SHP77 treated with DMSO at 0.1 percent for 48 hours (cell line): ENCODE results near the gene TNPO3.

Source experiments
- DNase-seq: peaks from one replicate; lab custom pipeline; 2025; lab: John Stamatoyannopoulos, UW

TNPO3 gene

GRCh38 chr7:128939075-128939860 lies 115.6 kb downstream of the TNPO3 start:
- no peak for DNase-seq

GRCh38 chr7:128938544-128939074 lies 116.3 kb downstream of the TNPO3 start:
- DNase-seq, result no peak

GRCh38 chr7:128937647-128938543 lies 117.0 kb downstream of the TNPO3 start, which contains the start of gene IRF5:
Gene IRF5 (plus strand): TSS chr7:128937927. CDS start chr7:128942082, 4,155 bp downstream.
- DNase-seq, result no peak

- no peak for DNase-seq
Measured at GRCh38 chr7:128937271-128937646, 117.7 kb downstream of the TNPO3 start.

- no peak for DNase-seq
Measured at GRCh38 chr7:128936798-128937197, 118.1 kb downstream of the TNPO3 start.

GRCh38 chr7:128935342-128935730 lies 119.6 kb downstream of the TNPO3 start:
- no peak for DNase-seq

- no peak for DNase-seq
Measured at GRCh38 chr7:128934361-128935341, 120.3 kb downstream of the TNPO3 start.

- DNase-seq, result no peak
Measured at GRCh38 chr7:128933180-128933891, 121.6 kb downstream of the TNPO3 start.

- DNase-seq, result no peak
Measured at GRCh38 chr7:128932862-128933179, 122.1 kb downstream of the TNPO3 start.

GRCh38 chr7:128931965-128932861 lies 122.7 kb downstream of the TNPO3 start:
- no peak for DNase-seq

- no peak for DNase-seq
Measured at GRCh38 chr7:128931190-128931798, 123.6 kb downstream of the TNPO3 start.

GRCh38 chr7:128928882-128929788 lies 125.8 kb downstream of the TNPO3 start:
- no peak for DNase-seq

GRCh38 chr7:128928159-128928813 lies 126.6 kb downstream of the TNPO3 start:
- DNase-seq, result no peak

GRCh38 chr7:128924707-128925588 lies 130.0 kb downstream of the TNPO3 start:
- DNase-seq, result no peak

GRCh38 chr7:128923411-128923800 lies 131.5 kb downstream of the TNPO3 start:
- no peak for DNase-seq

GRCh38 chr7:128922496-128923410 lies 132.2 kb downstream of the TNPO3 start:
- DNase-seq, result no peak
